Measurements from ENCODE around the gene PRRG3. TPM values are rescaled to one million over a fixed set of nuclear protein-coding genes. Genes with fewer than 3 reads are reported as not detected.

PRRG3 gene
- total RNA-seq (2013) = 0.02 TPM
- polyA plus RNA-seq (not detected), polyA minus RNA-seq (not detected in 2 replicates), total RNA-seq (0 to 1.2 (median 0) reads per million in 11 experiments)

DNA sequence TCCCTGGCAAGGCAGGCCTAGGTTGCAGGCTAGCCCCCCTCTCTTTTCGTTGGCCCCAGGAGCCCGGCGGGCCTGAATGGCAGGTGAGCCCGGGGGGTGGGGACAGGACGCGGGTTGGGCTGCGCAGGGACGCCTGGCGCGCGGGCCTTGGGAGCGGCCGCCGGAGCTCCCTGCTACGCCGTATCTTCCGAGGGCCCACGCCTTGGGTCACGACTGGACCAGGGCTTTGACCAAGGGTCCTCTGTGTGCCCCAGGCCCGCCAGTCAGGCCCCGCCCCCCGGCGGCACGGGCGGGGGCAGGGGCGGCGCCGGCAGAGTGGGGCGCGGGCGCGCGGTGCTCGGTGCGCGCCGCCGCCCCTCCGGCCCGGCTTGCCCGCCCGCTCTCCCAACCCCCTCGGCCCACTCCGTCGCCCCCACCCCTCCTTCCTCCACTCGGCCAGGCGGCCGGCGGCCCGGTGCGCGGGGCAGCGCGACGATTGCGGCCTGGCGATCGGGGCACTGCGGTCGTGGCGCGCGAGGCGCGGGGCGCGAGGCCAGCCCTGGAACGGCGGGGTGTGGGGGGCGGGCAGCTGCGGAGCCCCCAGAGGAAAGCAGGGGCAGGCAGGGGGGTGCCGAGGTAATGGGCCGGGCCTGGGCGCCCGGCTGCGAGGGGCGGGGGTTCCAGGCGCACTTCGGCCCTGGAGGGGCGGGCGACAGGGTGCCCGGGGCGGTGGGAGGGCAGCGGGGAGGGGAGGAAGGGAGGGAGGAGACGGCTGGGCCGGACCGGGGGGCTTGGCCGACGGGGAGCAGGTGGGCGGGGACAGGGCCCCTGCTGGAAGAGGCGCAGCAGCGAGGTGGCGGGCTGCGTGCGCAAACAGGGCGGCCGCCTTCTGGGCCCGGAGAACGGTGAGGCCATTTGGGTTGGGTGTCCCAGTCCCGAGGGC is at the start of gene PRRG3:
Gene PRRG3, plus strand, starts transcription at position 798 of the 922 bp plus-strand sequence. CDS start 3,357 bp downstream, outside the sequence.
- no peaks in the 10 kb centered on the region for H3K36me3 ChIP-seq (replicated peaks in 1 of 2; ENCODE audit: control insufficient read depth in 1 of 2, insufficient read depth in 2 of 2, low read length in 2 of 2)
- H3K4me2 ChIP-seq (replicated peaks; ENCODE audit: extremely low read depth, low read length, poor library complexity, severe bottlenecking) = no peak within 1 kb of the TSS
- Mint-ChIP-seq H3K4me3 (peak within 1 kb of the TSS in 1 of 2 donors; percentile 69), H3K4me1 (no peaks in the 10 kb centered on the region), H3K27me3 (ENCODE audit: low read depth in 3 of 3) (peaks cover 10 to 26% (median 18%) of the 10 kb centered on the region in 3 donors), H3K36me3 (no peaks in the 10 kb centered on the region), H3K9me3 (peaks cover 0 to 18% (median 4%) of the 10 kb centered on the region in 7 donors), H3K27ac (no peak within 1 kb of the TSS)
- WGBS (ENCODE audit: insufficient coverage) = 3% methylated on average over 36 of the region's 100 CpGs
- intact Hi-C loops (cut with micrococcal nuclease) = no loop called here
- TF ChIP-seq, protein P1, sequence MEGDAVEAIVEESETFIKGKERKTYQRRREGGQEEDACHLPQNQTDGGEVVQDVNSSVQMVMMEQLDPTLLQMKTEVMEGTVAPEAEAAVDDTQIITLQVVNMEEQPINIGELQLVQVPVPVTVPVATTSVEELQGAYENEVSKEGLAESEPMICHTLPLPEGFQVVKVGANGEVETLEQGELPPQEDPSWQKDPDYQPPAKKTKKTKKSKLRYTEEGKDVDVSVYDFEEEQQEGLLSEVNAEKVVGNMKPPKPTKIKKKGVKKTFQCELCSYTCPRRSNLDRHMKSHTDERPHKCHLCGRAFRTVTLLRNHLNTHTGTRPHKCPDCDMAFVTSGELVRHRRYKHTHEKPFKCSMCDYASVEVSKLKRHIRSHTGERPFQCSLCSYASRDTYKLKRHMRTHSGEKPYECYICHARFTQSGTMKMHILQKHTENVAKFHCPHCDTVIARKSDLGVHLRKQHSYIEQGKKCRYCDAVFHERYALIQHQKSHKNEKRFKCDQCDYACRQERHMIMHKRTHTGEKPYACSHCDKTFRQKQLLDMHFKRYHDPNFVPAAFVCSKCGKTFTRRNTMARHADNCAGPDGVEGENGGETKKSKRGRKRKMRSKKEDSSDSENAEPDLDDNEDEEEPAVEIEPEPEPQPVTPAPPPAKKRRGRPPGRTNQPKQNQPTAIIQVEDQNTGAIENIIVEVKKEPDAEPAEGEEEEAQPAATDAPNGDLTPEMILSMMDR (IDR thresholded peaks at IDR 0.05) = no peak
- no peaks in the 10 kb centered on the region for H3K4me1 ChIP-seq (ENCODE audit: control insufficient read depth in 1 of 2, insufficient read depth in 2 of 2, low read length in 2 of 2)
- no peaks in the 10 kb centered on the region for H3K79me2 ChIP-seq (ENCODE audit: insufficient read depth, low read length)
- no peak within 1 kb of the TSS for H2AFZ ChIP-seq (ENCODE audit: insufficient read depth, low read depth, low read length, poor library complexity, severe bottlenecking)
- no peak for DNase-seq
- H3K27me3 ChIP-seq (ENCODE audit: control insufficient read depth in 2 of 2, insufficient read depth in 2 of 2, low read length in 2 of 2) = peaks cover 0 to 7% of the 10 kb centered on the region in 2 donors
- no peaks in the 10 kb centered on the region for H3K9me3 ChIP-seq (replicated peaks in 1 of 2; ENCODE audit: control insufficient read depth in 1 of 2, insufficient read depth in 1 of 2, low read length in 2 of 2)
- H3K9ac ChIP-seq (ENCODE audit: insufficient read depth, low read length, poor library complexity, severe bottlenecking) = no peak within 1 kb of the TSS
- H3K27ac ChIP-seq (ENCODE audit: low read depth in 1 of 2, low read length in 2 of 2) = no peak within 1 kb of the TSS
- H3K4me3 ChIP-seq (replicated peaks in 1 of 3; ENCODE audit: low read depth in 2 of 3, low read length in 3 of 3) = no peak within 1 kb of the TSS
- no peaks in the 10 kb centered on the region for H4K20me1 ChIP-seq (ENCODE audit: insufficient read depth, low read length)

DNA sequence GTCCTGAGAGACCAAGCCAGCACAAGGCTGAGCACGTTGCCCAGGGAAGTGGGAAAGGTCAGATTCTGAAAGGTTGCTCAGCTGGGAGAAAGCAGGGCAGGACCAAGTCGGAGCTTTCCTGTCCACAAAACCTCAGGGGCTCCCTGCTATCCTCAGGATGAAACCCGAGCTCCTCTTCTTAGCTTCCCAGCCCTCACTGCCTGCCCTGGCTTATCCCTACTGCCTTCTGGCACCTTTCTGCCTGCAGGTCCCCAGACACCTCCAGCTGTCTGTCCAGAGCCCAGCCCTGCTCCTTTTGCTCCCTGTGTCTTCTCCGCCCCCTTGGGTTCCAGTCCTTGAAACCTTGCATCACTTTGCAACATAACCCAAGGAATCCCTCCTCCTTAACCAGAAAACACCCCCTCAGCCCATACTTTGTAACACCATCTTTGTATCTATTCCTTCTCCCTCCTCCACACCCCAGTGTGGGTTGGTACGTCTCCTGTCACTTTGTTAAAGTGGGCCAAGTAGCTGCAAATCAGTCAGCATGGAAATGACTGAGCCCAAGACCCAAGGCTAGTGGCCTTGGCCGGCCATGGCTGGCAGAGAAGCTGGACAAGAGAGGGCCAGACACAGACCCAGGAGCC is 20.0 kb upstream of the PRRG3 start:
- Histone ChIP-seq H3K9me3 (replicated peaks in 1 of 2; ENCODE audit: control insufficient read depth in 1 of 2, insufficient read depth in 1 of 2, low read length in 2 of 2) (no peaks in the 10 kb centered on the region), H3K79me2 (ENCODE audit: insufficient read depth, low read length) (no peaks in the 10 kb centered on the region), H3K9ac (ENCODE audit: insufficient read depth, low read length, poor library complexity, severe bottlenecking) (no peak overlapping the region), H3K4me2 (replicated peaks; ENCODE audit: extremely low read depth, low read length, poor library complexity, severe bottlenecking) (no peak overlapping the region), H2AFZ (ENCODE audit: insufficient read depth, low read depth, low read length, poor library complexity, severe bottlenecking) (no peak overlapping the region), H3K27ac (ENCODE audit: low read depth in 1 of 2, low read length in 2 of 2) (no peak overlapping the region), H3K4me1 (ENCODE audit: control insufficient read depth in 1 of 2, insufficient read depth in 2 of 2, low read length in 2 of 2) (no peaks in the 10 kb centered on the region), H3K27me3 (ENCODE audit: control insufficient read depth in 2 of 2, insufficient read depth in 2 of 2, low read length in 2 of 2) (no peaks in the 10 kb centered on the region), H4K20me1 (ENCODE audit: insufficient read depth, low read length) (no peaks in the 10 kb centered on the region), H3K36me3 (replicated peaks in 1 of 2; ENCODE audit: control insufficient read depth in 1 of 2, insufficient read depth in 2 of 2, low read length in 2 of 2) (no peaks in the 10 kb centered on the region), H3K4me3 (replicated peaks in 1 of 3; ENCODE audit: low read depth in 2 of 3, low read length in 3 of 3) (no peak overlapping the region)
- Mint-ChIP-seq H3K4me3 (no peak overlapping the region), H3K36me3 (no peaks in the 10 kb centered on the region), H3K27ac (no peak overlapping the region), H3K27me3 (ENCODE audit: low read depth in 3 of 3) (peaks cover 1 to 2% (median 1%) of the 10 kb centered on the region in 3 donors), H3K4me1 (peaks cover 4% of the 10 kb centered on the region), H3K9me3 (no peaks in the 10 kb centered on the region)
- no peak for DNase-seq
- intact Hi-C loops (cut with micrococcal nuclease) = no loop called here
- TF ChIP-seq, protein P1 (IDR thresholded peaks at IDR 0.05) = no peak
- 75% methylated on average over 1 of the region's 6 CpGs for WGBS (ENCODE audit: insufficient coverage)

Data from CD14-positive monocyte (primary cell).